ENCODE measurements around the gene POLN. TPM values are rescaled to one million over a fixed set of nuclear protein-coding genes. Genes with fewer than 3 reads are reported as not detected.

POLN gene
- total RNA-seq, 2 experiments from 2014 or later, result 2.1 to 2.3 TPM

- Mint-ChIP-seq H3K4me3 (peak overlapping the region; percentile 30), H3K36me3 (ENCODE audit: low read depth) (peaks cover 40% of the 10 kb centered on the region), H3K27ac (no peak overlapping the region), H3K9me3 (no peaks in the 10 kb centered on the region), H3K27me3 (no peaks in the 10 kb centered on the region), H3K4me1 (ENCODE audit: low read depth) (no peaks in the 10 kb centered on the region)
- Histone ChIP-seq H3K9me3 (ENCODE audit: control insufficient read depth in 1 of 2, insufficient read depth in 1 of 2, low read length in 2 of 2) (no peaks in the 10 kb centered on the region), H3K27me3 (ENCODE audit: control insufficient read depth in 1 of 2, insufficient read depth in 2 of 2, low read length in 2 of 2) (no peaks in the 10 kb centered on the region), H3K27ac (ENCODE audit: low read depth in 1 of 2, low read length in 2 of 2) (no peak overlapping the region), H3K4me3 (ENCODE audit: low read length) (no peak overlapping the region), H3K36me3 (ENCODE audit: insufficient read depth, low read length) (peaks cover 62% of the 10 kb centered on the region), H3K4me1 (ENCODE audit: insufficient read depth, low read length) (peaks cover 1% of the 10 kb centered on the region)
- ATAC-seq (ENCODE audit: poor library complexity), result no peak
- DNase-seq, result peak in 3 of 14 experiments; percentile 2 to 16 (median 5)
- TF ChIP-seq CTCF (IDR thresholded peaks at IDR 0.05), result no peak
- intact Hi-C loops (cut with DNase I, micrococcal nuclease), result no loop called here
- ChIA-PET POLR2A (interaction anchor here (1.0 kb wide), 1 partner anchor 11 kb away, joined by 4 read pairs; the partner anchor contains the start of gene MXD4), CTCF (no interaction called here)
These were observed 9.3 kb upstream of the POLN start for GRCh38 chr4:2251073-2251794.

GRCh38 chr4:2250357-2251072 lies 8.6 kb upstream of the POLN start:
- H3K36me3 ChIP-seq (ENCODE audit: insufficient read depth, low read length), result peaks cover 58% of the 10 kb centered on the region
- ATAC-seq (ENCODE audit: poor library complexity) (no peak), DNase-seq (peak in 3 of 14 experiments; percentile 0 to 16 (median 0))
- Mint-ChIP-seq H3K27me3 (no peaks in the 10 kb centered on the region), H3K4me3 (no peak overlapping the region), H3K36me3 (ENCODE audit: low read depth) (peaks cover 40% of the 10 kb centered on the region), H3K27ac (no peak overlapping the region), H3K9me3 (no peaks in the 10 kb centered on the region), H3K4me1 (ENCODE audit: low read depth) (no peaks in the 10 kb centered on the region)
- no peaks in the 10 kb centered on the region for H3K27me3 ChIP-seq (ENCODE audit: control insufficient read depth in 1 of 2, insufficient read depth in 2 of 2, low read length in 2 of 2)
- H3K9me3 ChIP-seq (ENCODE audit: control insufficient read depth in 1 of 2, insufficient read depth in 1 of 2, low read length in 2 of 2), result no peaks in the 10 kb centered on the region
- TF ChIP-seq CTCF (IDR thresholded peaks at IDR 0.05), result no peak
- no peak overlapping the region for H3K4me3 ChIP-seq (ENCODE audit: low read length)
- peaks cover 1% of the 10 kb centered on the region for H3K4me1 ChIP-seq (ENCODE audit: insufficient read depth, low read length)
- ChIA-PET POLR2A (interaction anchor here (1.0 kb wide), 2 partner anchors 9 to 12 kb away, joined by 3 to 4 read pairs; partner anchors contain the start of genes HAUS3, MXD4 and POLN), CTCF (no interaction called here)
- H3K27ac ChIP-seq (ENCODE audit: low read depth in 1 of 2, low read length in 2 of 2), result no peak overlapping the region
- intact Hi-C loops (cut with DNase I, micrococcal nuclease), result no loop called here

- H3K36me3 Mint-ChIP-seq (ENCODE audit: low read depth), result peaks cover 35% of the 10 kb centered on the region
- ATAC-seq (ENCODE audit: poor library complexity) (no peak), DNase-seq (peak in 3 of 14 experiments; percentile 1 to 23 (median 4))
- no peak overlapping the region for H3K4me3 ChIP-seq (ENCODE audit: low read length)
- no peak for TF ChIP-seq CTCF (IDR thresholded peaks at IDR 0.05)
- H3K9me3 Mint-ChIP-seq, result no peaks in the 10 kb centered on the region
- peaks cover 53% of the 10 kb centered on the region for H3K36me3 ChIP-seq (ENCODE audit: insufficient read depth, low read length)
- ChIA-PET CTCF (no interaction called here), POLR2A (interaction anchor here (1.0 kb wide), 1 partner anchor 8 kb away, joined by 3 read pairs; the partner anchor contains the start of genes HAUS3 and POLN)
- no peak overlapping the region for H3K27ac Mint-ChIP-seq
- no peaks in the 10 kb centered on the region for H3K9me3 ChIP-seq (ENCODE audit: control insufficient read depth in 1 of 2, insufficient read depth in 1 of 2, low read length in 2 of 2)
- H3K4me1 ChIP-seq (ENCODE audit: insufficient read depth, low read length), result peaks cover 5% of the 10 kb centered on the region
- intact Hi-C loops (cut with DNase I, micrococcal nuclease), result loop anchor here (10.0 kb wide), 2 partner anchors 285 to 1285 kb away; partner anchors contain the start of genes FAM193A (in 1 of the 2) and LRPAP1 (in 1 of the 2)
- peaks cover 7% of the 10 kb centered on the region for H3K4me1 Mint-ChIP-seq (ENCODE audit: low read depth)
- no peak overlapping the region for H3K27ac ChIP-seq (ENCODE audit: low read depth in 1 of 2, low read length in 2 of 2)
- no peaks in the 10 kb centered on the region for H3K27me3 ChIP-seq (ENCODE audit: control insufficient read depth in 1 of 2, insufficient read depth in 2 of 2, low read length in 2 of 2)
- no peaks in the 10 kb centered on the region for H3K27me3 Mint-ChIP-seq
- H3K4me3 Mint-ChIP-seq, result no peak overlapping the region
These were observed 7.8 kb upstream of the POLN start for GRCh38 chr4:2249526-2250356.
